ENCODE results near the gene LMBRD1.

GRCh38 chr6:69722683-69723082 lies 74.1 kb downstream of the LMBRD1 start:
- no peak for TF ChIP-seq CTCF (IDR thresholded peaks at IDR 0.05)
- no peak for TF ChIP-seq POLR2A (IDR thresholded peaks at IDR 0.05)

Measured in ovary (tissue), 3 donors.